ENCODE data around the gene TPBG.

GRCh38 chr6:82396964-82397751 is 33.5 kb downstream of the TPBG start:
- TF ChIP-seq CTCF (IDR thresholded peaks at IDR 0.05; ENCODE audit: insufficient read depth, low read length, poor library complexity, severe bottlenecking) (no peak), EZH2phosphoT487 (conservative IDR thresholded peaks at IDR 0.05; ENCODE audit: low read length) (no peak)
